HG03103 (cell line): ENCODE data around the gene CPNE6.

ENCODE experiments used
- ATAC-seq: cut with Tn5 transposase; IDR thresholded peaks from one replicate; pipeline ENCODE4 v1.9.1; 2021; ENCODE audit warnings: low read depth; ENCODE audit not compliant: unreplicated experiment

The CPNE6 gene

GRCh38 chr14:24054324-24054641, 17.1 kb upstream of the CPNE6 start:
- no peak for ATAC-seq

- ATAC-seq, result no peak
Measured at GRCh38 chr14:24054646-24055045, 16.7 kb upstream of the CPNE6 start.

GRCh38 chr14:24055971-24056799, 15.2 kb upstream of the CPNE6 start:
- no peak for ATAC-seq

GRCh38 chr14:24056800-24057184, 14.6 kb upstream of the CPNE6 start:
- ATAC-seq, result no peak

GRCh38 chr14:24057271-24057670, 14.1 kb upstream of the CPNE6 start:
- no peak for ATAC-seq

GRCh38 chr14:24057867-24058259, 13.5 kb upstream of the CPNE6 start:
- ATAC-seq, result no peak

- ATAC-seq, result no peak
Measured at GRCh38 chr14:24058260-24058950, 13.0 kb upstream of the CPNE6 start.

- no peak for ATAC-seq
Measured at GRCh38 chr14:24058951-24059475, 12.3 kb upstream of the CPNE6 start.

- ATAC-seq, result no peak
Measured at GRCh38 chr14:24059841-24060388, 11.4 kb upstream of the CPNE6 start.

- ATAC-seq, result no peak
Measured at GRCh38 chr14:24060443-24060842, 10.9 kb upstream of the CPNE6 start.

- no peak for ATAC-seq
Measured at GRCh38 chr14:24060984-24061913, 10.1 kb upstream of the CPNE6 start.

GRCh38 chr14:24062216-24062980, 9.0 kb upstream of the CPNE6 start:
- no peak for ATAC-seq

- no peak for ATAC-seq
Measured at GRCh38 chr14:24063263-24063836, 8.0 kb upstream of the CPNE6 start.

- no peak for ATAC-seq
Measured at GRCh38 chr14:24064091-24064795, 7.1 kb upstream of the CPNE6 start.

GRCh38 chr14:24064856-24065255, 6.5 kb upstream of the CPNE6 start:
- no peak for ATAC-seq

- ATAC-seq, result no peak
Measured at GRCh38 chr14:24065408-24065807, 6.0 kb upstream of the CPNE6 start.

GRCh38 chr14:24066496-24067132, 4.7 kb upstream of the CPNE6 start:
- ATAC-seq, result no peak
